ENCODE measurements around the gene ZBTB7C.

The ZBTB7C gene

GRCh38 chr18:48418539-48419276, 9.5 kb upstream of the ZBTB7C start:
- no peak for DNase-seq (ENCODE audit: low read depth)

- DNase-seq (ENCODE audit: low read depth): no peak
These were observed 8.8 kb upstream of the ZBTB7C start for GRCh38 chr18:48417985-48418384.

- DNase-seq (ENCODE audit: low read depth): no peak
These were observed 4.2 kb upstream of the ZBTB7C start for GRCh38 chr18:48413342-48413741.

GRCh38 chr18:48412339-48412929, 3.3 kb upstream of the ZBTB7C start:
- no peak for DNase-seq (ENCODE audit: low read depth)

- peak; percentile 54 for DNase-seq (ENCODE audit: low read depth)
These were observed 1.1 kb upstream of the ZBTB7C start for GRCh38 chr18:48410095-48410920.

GRCh38 chr18:48409591-48410094, 460 bp upstream of the ZBTB7C start:
- no peak for DNase-seq (ENCODE audit: low read depth)

- no peak for DNase-seq (ENCODE audit: low read depth)
These were observed 964 bp downstream of the ZBTB7C start for GRCh38 chr18:48408111-48408726.

GRCh38 chr18:48407358-48407757, 1.8 kb downstream of the ZBTB7C start:
- DNase-seq (ENCODE audit: low read depth): no peak

GRCh38 chr18:48405978-48406377, 3.2 kb downstream of the ZBTB7C start:
- DNase-seq (ENCODE audit: low read depth): no peak

GRCh38 chr18:48404716-48405507, 4.3 kb downstream of the ZBTB7C start:
- no peak for DNase-seq (ENCODE audit: low read depth)

GRCh38 chr18:48402953-48403352, 6.2 kb downstream of the ZBTB7C start:
- DNase-seq (ENCODE audit: low read depth): no peak

GRCh38 chr18:48399303-48400075, 9.7 kb downstream of the ZBTB7C start:
- DNase-seq (ENCODE audit: low read depth): no peak

- DNase-seq (ENCODE audit: low read depth): no peak
These were observed 11.1 kb downstream of the ZBTB7C start for GRCh38 chr18:48398074-48398473.

GRCh38 chr18:48397021-48397420, 12.2 kb downstream of the ZBTB7C start:
- DNase-seq (ENCODE audit: low read depth): no peak

GRCh38 chr18:48396561-48396960, 12.6 kb downstream of the ZBTB7C start:
- no peak for DNase-seq (ENCODE audit: low read depth)

GRCh38 chr18:48395646-48396045, 13.5 kb downstream of the ZBTB7C start:
- DNase-seq (ENCODE audit: low read depth): no peak

GRCh38 chr18:48394176-48394575, 15.0 kb downstream of the ZBTB7C start:
- no peak for DNase-seq (ENCODE audit: low read depth)

GRCh38 chr18:48393776-48394175, 15.4 kb downstream of the ZBTB7C start:
- DNase-seq (ENCODE audit: low read depth): no peak

GRCh38 chr18:48393170-48393569, 16.0 kb downstream of the ZBTB7C start:
- no peak for DNase-seq (ENCODE audit: low read depth)

GRCh38 chr18:48392268-48392667, 16.9 kb downstream of the ZBTB7C start:
- DNase-seq (ENCODE audit: low read depth): no peak

- no peak for DNase-seq (ENCODE audit: low read depth)
These were observed 17.3 kb downstream of the ZBTB7C start for GRCh38 chr18:48391868-48392267.

Data from activated T-cell treated with anti-CD3 and anti-CD28 coated beads for 1 hour (primary cell).